Measurements from ENCODE around the gene NR3C2.

Gene NR3C2

GRCh38 chr4:148229028-148229427 is 213.2 kb downstream of the NR3C2 start:
- Histone ChIP-seq H2AFZ (ENCODE audit: insufficient read depth, low read length, poor library complexity) (no peak overlapping the region), H4K8ac (ENCODE audit: low read depth, low read length) (no peak overlapping the region), H3K4me2 (ENCODE audit: low read length) (no peak overlapping the region), H3K23ac (ENCODE audit: low read length) (no peak overlapping the region), H3K79me2 (ENCODE audit: control insufficient read depth, insufficient read depth, low read length, poor library complexity) (no peaks in the 10 kb centered on the region), H3K14ac (ENCODE audit: low read length) (no peak overlapping the region), H3K36me3 (ENCODE audit: control insufficient read depth in 1 of 2, insufficient read depth in 2 of 2, low read length in 2 of 2) (no peaks in the 10 kb centered on the region), H2BK5ac (ENCODE audit: low read depth, low read length, poor library complexity) (no peak overlapping the region), H4K12ac (ENCODE audit: low read depth, low read length) (no peak overlapping the region), H3K4me3 (ENCODE audit: low read depth, low read length) (no peak overlapping the region), H3K27me3 (ENCODE audit: insufficient read depth, low read length) (no peaks in the 10 kb centered on the region), H3K27ac (ENCODE audit: low read depth, low read length) (no peak overlapping the region), H3K9ac (ENCODE audit: low read length) (no peak overlapping the region), H3K18ac (ENCODE audit: low read length) (no peak overlapping the region), H2BK120ac (ENCODE audit: insufficient read depth, low read length, poor library complexity) (no peak overlapping the region), H4K91ac (ENCODE audit: low read depth, low read length) (no peak overlapping the region), H3K4me1 (ENCODE audit: control insufficient read depth in 1 of 2, insufficient read depth in 2 of 2, low read length in 2 of 2) (no peaks in the 10 kb centered on the region), H2BK12ac (ENCODE audit: low read length) (no peak overlapping the region), H3K79me1 (ENCODE audit: low read length) (no peaks in the 10 kb centered on the region), H2AK5ac (ENCODE audit: low read length) (no peak overlapping the region), H3K9me3 (ENCODE audit: insufficient read depth, low read depth, low read length) (no peaks in the 10 kb centered on the region), H3K4ac (ENCODE audit: low read depth, low read length) (no peak overlapping the region)
- no CpG with 5 or more reads among the region's 4 CpGs for WGBS (ENCODE audit: extremely low coverage, insufficient coverage, insufficient read length)
- DNase-seq, result no peak

- Histone ChIP-seq H3K23ac (ENCODE audit: low read length) (no peak overlapping the region), H3K18ac (ENCODE audit: low read length) (no peak overlapping the region), H3K9ac (ENCODE audit: low read length) (no peak overlapping the region), H3K79me2 (ENCODE audit: control insufficient read depth, insufficient read depth, low read length, poor library complexity) (no peaks in the 10 kb centered on the region), H3K4ac (ENCODE audit: low read depth, low read length) (no peak overlapping the region), H2AFZ (ENCODE audit: insufficient read depth, low read length, poor library complexity) (no peak overlapping the region), H3K27ac (ENCODE audit: low read depth, low read length) (no peak overlapping the region), H3K36me3 (ENCODE audit: control insufficient read depth in 1 of 2, insufficient read depth in 2 of 2, low read length in 2 of 2) (no peaks in the 10 kb centered on the region), H3K4me2 (ENCODE audit: low read length) (no peak overlapping the region), H3K4me3 (ENCODE audit: low read depth, low read length) (no peak overlapping the region), H2BK12ac (ENCODE audit: low read length) (no peak overlapping the region), H3K14ac (ENCODE audit: low read length) (no peak overlapping the region), H3K79me1 (ENCODE audit: low read length) (no peaks in the 10 kb centered on the region), H2AK5ac (ENCODE audit: low read length) (no peak overlapping the region), H4K91ac (ENCODE audit: low read depth, low read length) (no peak overlapping the region), H3K27me3 (ENCODE audit: insufficient read depth, low read length) (no peaks in the 10 kb centered on the region), H3K4me1 (ENCODE audit: control insufficient read depth in 1 of 2, insufficient read depth in 2 of 2, low read length in 2 of 2) (no peaks in the 10 kb centered on the region), H3K9me3 (ENCODE audit: insufficient read depth, low read depth, low read length) (no peaks in the 10 kb centered on the region), H2BK5ac (ENCODE audit: low read depth, low read length, poor library complexity) (no peak overlapping the region), H4K12ac (ENCODE audit: low read depth, low read length) (no peak overlapping the region), H4K8ac (ENCODE audit: low read depth, low read length) (no peak overlapping the region), H2BK120ac (ENCODE audit: insufficient read depth, low read length, poor library complexity) (no peak overlapping the region)
- DNase-seq, result no peak
- no CpG with 5 or more reads among the region's 5 CpGs for WGBS (ENCODE audit: extremely low coverage, insufficient coverage, insufficient read length)
Measured at GRCh38 chr4:148227147-148227546, 215.1 kb downstream of the NR3C2 start.

GRCh38 chr4:148226341-148226740 is 215.9 kb downstream of the NR3C2 start:
- WGBS (ENCODE audit: extremely low coverage, insufficient coverage, insufficient read length), result no CpG with 5 or more reads among the region's 1 CpG

GRCh38 chr4:148225639-148226038 is 216.6 kb downstream of the NR3C2 start:
- Histone ChIP-seq H4K12ac (ENCODE audit: low read depth, low read length) (no peak overlapping the region), H3K36me3 (ENCODE audit: control insufficient read depth in 1 of 2, insufficient read depth in 2 of 2, low read length in 2 of 2) (no peaks in the 10 kb centered on the region), H3K23ac (ENCODE audit: low read length) (no peak overlapping the region), H3K14ac (ENCODE audit: low read length) (no peak overlapping the region), H2BK5ac (ENCODE audit: low read depth, low read length, poor library complexity) (no peak overlapping the region), H2AFZ (ENCODE audit: insufficient read depth, low read length, poor library complexity) (no peak overlapping the region), H4K8ac (ENCODE audit: low read depth, low read length) (no peak overlapping the region), H3K4me3 (ENCODE audit: low read depth, low read length) (no peak overlapping the region), H3K79me1 (ENCODE audit: low read length) (no peaks in the 10 kb centered on the region), H3K27ac (ENCODE audit: low read depth, low read length) (no peak overlapping the region), H3K79me2 (ENCODE audit: control insufficient read depth, insufficient read depth, low read length, poor library complexity) (no peaks in the 10 kb centered on the region), H3K9ac (ENCODE audit: low read length) (no peak overlapping the region), H2AK5ac (ENCODE audit: low read length) (no peak overlapping the region), H3K4me1 (ENCODE audit: control insufficient read depth in 1 of 2, insufficient read depth in 2 of 2, low read length in 2 of 2) (no peaks in the 10 kb centered on the region), H3K27me3 (ENCODE audit: insufficient read depth, low read length) (no peaks in the 10 kb centered on the region), H3K4me2 (ENCODE audit: low read length) (no peak overlapping the region), H3K4ac (ENCODE audit: low read depth, low read length) (no peak overlapping the region), H4K91ac (ENCODE audit: low read depth, low read length) (no peak overlapping the region), H2BK12ac (ENCODE audit: low read length) (no peak overlapping the region), H3K18ac (ENCODE audit: low read length) (no peak overlapping the region), H2BK120ac (ENCODE audit: insufficient read depth, low read length, poor library complexity) (no peak overlapping the region), H3K9me3 (ENCODE audit: insufficient read depth, low read depth, low read length) (no peaks in the 10 kb centered on the region)
- peak; percentile 39 to 79 for DNase-seq
- no CpG with 5 or more reads among the region's 1 CpG for WGBS (ENCODE audit: extremely low coverage, insufficient coverage, insufficient read length)

More at GRCh38 chr4:148226341-148226740, 215.9 kb downstream of the NR3C2 start:
- H2AFZ ChIP-seq (ENCODE audit: insufficient read depth, low read length, poor library complexity), result no peak overlapping the region
- H2BK120ac ChIP-seq (ENCODE audit: insufficient read depth, low read length, poor library complexity), result no peak overlapping the region
- H3K23ac ChIP-seq (ENCODE audit: low read length), result no peak overlapping the region
- no peak overlapping the region for H3K14ac ChIP-seq (ENCODE audit: low read length)
- no peak overlapping the region for H4K91ac ChIP-seq (ENCODE audit: low read depth, low read length)
- no peak overlapping the region for H3K9ac ChIP-seq (ENCODE audit: low read length)
- no peak overlapping the region for H3K4me2 ChIP-seq (ENCODE audit: low read length)
- no peak overlapping the region for H3K18ac ChIP-seq (ENCODE audit: low read length)
- H3K79me1 ChIP-seq (ENCODE audit: low read length), result no peaks in the 10 kb centered on the region
- H2AK5ac ChIP-seq (ENCODE audit: low read length), result no peak overlapping the region
- H3K27me3 ChIP-seq (ENCODE audit: insufficient read depth, low read length), result no peaks in the 10 kb centered on the region
- no peaks in the 10 kb centered on the region for H3K36me3 ChIP-seq (ENCODE audit: control insufficient read depth in 1 of 2, insufficient read depth in 2 of 2, low read length in 2 of 2)
- H4K12ac ChIP-seq (ENCODE audit: low read depth, low read length), result no peak overlapping the region
- H4K8ac ChIP-seq (ENCODE audit: low read depth, low read length), result no peak overlapping the region
- H2BK12ac ChIP-seq (ENCODE audit: low read length), result no peak overlapping the region
- H3K4ac ChIP-seq (ENCODE audit: low read depth, low read length), result no peak overlapping the region
- H2BK5ac ChIP-seq (ENCODE audit: low read depth, low read length, poor library complexity), result no peak overlapping the region
- H3K27ac ChIP-seq (ENCODE audit: low read depth, low read length), result no peak overlapping the region
- H3K9me3 ChIP-seq (ENCODE audit: insufficient read depth, low read depth, low read length), result no peaks in the 10 kb centered on the region
- peak; percentile 2 to 59 for DNase-seq
- H3K4me3 ChIP-seq (ENCODE audit: low read depth, low read length), result no peak overlapping the region
- H3K79me2 ChIP-seq (ENCODE audit: control insufficient read depth, insufficient read depth, low read length, poor library complexity), result no peaks in the 10 kb centered on the region
- no peaks in the 10 kb centered on the region for H3K4me1 ChIP-seq (ENCODE audit: control insufficient read depth in 1 of 2, insufficient read depth in 2 of 2, low read length in 2 of 2)
